ENCODE results near the gene SIGLEC1. TPM values are rescaled to one million over a fixed set of nuclear protein-coding genes. Genes with fewer than 3 reads are reported as not detected.

Gene SIGLEC1
- total and polyA plus RNA-seq, 8 donors = 0.09 to 3.7 (median 1.7) TPM

- TF ChIP-seq CTCF (IDR thresholded peaks at IDR 0.05) = no peak
- H3K36me3 ChIP-seq = no peaks in the 10 kb centered on the region
- FAIRE-seq (no peak), DNase-seq (no peak), ATAC-seq (no peak)
- peaks cover 0 to 4% (median 3%) of the 10 kb centered on the region in 3 donors for H3K4me1 ChIP-seq
- H3K27ac ChIP-seq = no peak overlapping the region
- no peaks in the 10 kb centered on the region for H3K9me3 ChIP-seq
- H3K27me3 ChIP-seq = peaks cover 0 to 16% (median 3%) of the 10 kb centered on the region in 4 donors
- 62 to 66% methylated on average over 2 of the region's 2 CpGs for WGBS, 2 donors
- H3K4me3 ChIP-seq = no peak overlapping the region
- intact Hi-C loops (cut with DNase I) = loop anchor here in 1 of 3 donors (10.0 kb wide), 2 partner anchors 177 to 407 kb away; no protein-coding TSS in a partner anchor
These were observed 34.2 kb downstream of the SIGLEC1 start for GRCh38 chr20:3678198-3678597.

- no peaks in the 10 kb centered on the region for H3K36me3 ChIP-seq
- WGBS, 2 donors = 60 to 63% methylated on average over 8 of the region's 8 CpGs
- DNase-seq (no peak), FAIRE-seq (no peak), ATAC-seq (no peak)
- no peaks in the 10 kb centered on the region for H3K9me3 ChIP-seq
- intact Hi-C loops (cut with DNase I) = loop anchor here in 1 of 3 donors (10.0 kb wide), 2 partner anchors 177 to 407 kb away; no protein-coding TSS in a partner anchor
- TF ChIP-seq CTCF (IDR thresholded peaks at IDR 0.05) = no peak
- peaks cover 0 to 4% (median 3%) of the 10 kb centered on the region in 3 donors for H3K4me1 ChIP-seq
- H3K4me3 ChIP-seq = no peak overlapping the region
- peaks cover 0 to 17% (median 4%) of the 10 kb centered on the region in 4 donors for H3K27me3 ChIP-seq
- H3K27ac ChIP-seq = no peak overlapping the region
These were observed 34.7 kb downstream of the SIGLEC1 start for GRCh38 chr20:3677733-3678132.

- ATAC-seq (no peak), DNase-seq (no peak), FAIRE-seq (no peak)
- TF ChIP-seq CTCF (IDR thresholded peaks at IDR 0.05) = no peak
- 21 to 24% methylated on average over 13 of the region's 13 CpGs for WGBS, 2 donors
- H3K4me1 ChIP-seq = no peaks in the 10 kb centered on the region
- H3K36me3 ChIP-seq = no peaks in the 10 kb centered on the region
- H3K27me3 ChIP-seq = peaks cover 0 to 27% (median 8%) of the 10 kb centered on the region in 4 donors
- H3K4me3 ChIP-seq = no peak overlapping the region
- H3K27ac ChIP-seq = no peak overlapping the region
- no peaks in the 10 kb centered on the region for H3K9me3 ChIP-seq
- intact Hi-C loops (cut with DNase I) = loop anchor here in 1 of 3 donors (10.0 kb wide), 2 partner anchors 180 to 410 kb away; no protein-coding TSS in a partner anchor
These were observed 37.2 kb downstream of the SIGLEC1 start for GRCh38 chr20:3674995-3675900.

- Histone ChIP-seq H3K36me3 (no peaks in the 10 kb centered on the region), H3K27me3 (peaks cover 0 to 27% (median 8%) of the 10 kb centered on the region in 4 donors), H3K27ac (no peak overlapping the region), H3K4me3 (no peak overlapping the region), H3K4me1 (no peaks in the 10 kb centered on the region), H3K9me3 (no peaks in the 10 kb centered on the region)
- no peak for TF ChIP-seq CTCF (IDR thresholded peaks at IDR 0.05)
- 34 to 40% methylated on average over 10 of the region's 10 CpGs for WGBS, 2 donors
- DNase-seq (no peak), FAIRE-seq (no peak), ATAC-seq (no peak)
- intact Hi-C loops (cut with DNase I) = loop anchor here in 1 of 3 donors (10.0 kb wide), 2 partner anchors 180 to 410 kb away; no protein-coding TSS in a partner anchor
These were observed 38.0 kb downstream of the SIGLEC1 start for GRCh38 chr20:3674447-3674846.
